Stomach (tissue), 4 donors: Measurements from ENCODE around the gene TRERF1.

Experiments used
- EP300 ChIP-seq: sonication (generic); formaldehyde crosslinking; IDR thresholded peaks from one replicate; pipeline ENCODE4 v1.6.1; 2017; ENCODE audit warnings: antibody characterized with exemption
- TF ChIP-seq, protein P1 (sequence below), 7 experiments: fragments of 450-650 bp in 4 of 7; fragments of 200-600 bp in 3 of 7; sonication (generic) in 3 of 7; IDR thresholded peaks; one replicate each; pipeline ENCODE4 v1.5.1; 2016 to 2019; ENCODE audit warnings: antibody characterized with exemption in 7 of 7, control low read depth in 2 of 7, mild to moderate bottlenecking in 1 of 7

DNA sequence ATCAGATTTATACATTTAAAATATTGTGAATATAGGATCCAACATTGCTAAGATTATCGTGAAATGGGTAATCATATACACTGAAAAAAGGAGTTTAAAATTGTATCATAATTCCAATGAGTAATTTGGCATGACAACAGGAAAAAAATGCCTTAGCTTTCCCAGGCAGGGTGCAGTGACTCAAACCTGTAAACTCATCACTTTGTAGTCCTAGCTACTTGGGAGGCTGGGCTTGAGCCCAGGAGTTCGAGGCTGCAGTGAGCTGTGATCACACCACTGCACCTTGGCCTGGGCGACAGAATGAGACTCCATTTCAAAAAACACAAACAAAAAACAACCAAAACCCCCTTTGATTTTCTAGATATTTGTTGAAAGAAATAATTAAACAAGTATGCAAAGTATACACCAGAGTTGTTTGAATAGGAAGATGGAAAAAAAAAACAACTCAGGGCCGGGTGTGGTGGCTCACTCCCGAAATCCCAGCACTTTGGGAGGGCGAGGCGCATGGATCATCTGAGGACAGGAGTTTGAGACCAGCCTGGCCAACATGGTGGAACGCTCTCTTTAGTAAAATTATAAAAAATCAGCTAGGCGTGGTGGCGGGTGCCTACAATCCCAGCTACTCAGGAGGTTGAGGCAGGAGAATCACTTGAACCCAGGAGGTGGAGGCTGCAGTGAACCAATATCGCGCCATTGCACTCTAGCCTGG, 98.7 kb downstream of the TRERF1 start:
- TF ChIP-seq, protein P1, sequence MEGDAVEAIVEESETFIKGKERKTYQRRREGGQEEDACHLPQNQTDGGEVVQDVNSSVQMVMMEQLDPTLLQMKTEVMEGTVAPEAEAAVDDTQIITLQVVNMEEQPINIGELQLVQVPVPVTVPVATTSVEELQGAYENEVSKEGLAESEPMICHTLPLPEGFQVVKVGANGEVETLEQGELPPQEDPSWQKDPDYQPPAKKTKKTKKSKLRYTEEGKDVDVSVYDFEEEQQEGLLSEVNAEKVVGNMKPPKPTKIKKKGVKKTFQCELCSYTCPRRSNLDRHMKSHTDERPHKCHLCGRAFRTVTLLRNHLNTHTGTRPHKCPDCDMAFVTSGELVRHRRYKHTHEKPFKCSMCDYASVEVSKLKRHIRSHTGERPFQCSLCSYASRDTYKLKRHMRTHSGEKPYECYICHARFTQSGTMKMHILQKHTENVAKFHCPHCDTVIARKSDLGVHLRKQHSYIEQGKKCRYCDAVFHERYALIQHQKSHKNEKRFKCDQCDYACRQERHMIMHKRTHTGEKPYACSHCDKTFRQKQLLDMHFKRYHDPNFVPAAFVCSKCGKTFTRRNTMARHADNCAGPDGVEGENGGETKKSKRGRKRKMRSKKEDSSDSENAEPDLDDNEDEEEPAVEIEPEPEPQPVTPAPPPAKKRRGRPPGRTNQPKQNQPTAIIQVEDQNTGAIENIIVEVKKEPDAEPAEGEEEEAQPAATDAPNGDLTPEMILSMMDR (IDR thresholded peaks at IDR 0.05): no peak
- TF ChIP-seq EP300: no peak
